GM12878 (cell line): ENCODE data around the gene MDGA2. TPM values are rescaled to one million over a fixed set of nuclear protein-coding genes. Genes with fewer than 3 reads are reported as not detected.

Source experiments
- ATAC-seq: fragments of 200-7000 bp; cut with Tn5 transposase; 3 replicates; pipeline ENCODE4 v1.9.1; 2020; ENCODE audit warnings: mild to moderate bottlenecking, moderate library complexity
- BruUV-seq: library from RNA; stranded (reverse); fragments of 400-500 nt; replicated peaks from 2 replicates; lab custom pipeline; 2021; lab: Mats Ljungman, UMichigan
- CTCF ChIA-PET: fragments of 300-600 bp; sonication (Branson Sonifier 250); formaldehyde crosslinking; extraction: SDS; loops from one replicate; lab custom pipeline; 2021; ENCODE audit warnings: inconsistent platforms; lab: Yijun Ruan, JAX
- POLR2A ChIA-PET: fragments of 350-600 bp; formaldehyde crosslinking; extraction: SDS; loops from one replicate; lab custom pipeline; 2021; ENCODE audit warnings: inconsistent platforms; lab: Charles Lee
- RAD21 ChIA-PET: fragments of 300-600 bp; sonication (Branson Sonifier 250); formaldehyde crosslinking; loops from one replicate; lab custom pipeline; 2023; ENCODE audit warnings: antibody characterized with exemption; ENCODE audit not compliant: unreplicated experiment; lab: Charles Lee
- SMC1A ChIA-PET: fragments of 300-600 bp; sonication (Branson Sonifier 250); formaldehyde crosslinking; loops from one replicate; lab custom pipeline; 2023; ENCODE audit not compliant: unreplicated experiment, uncharacterized antibody; lab: Charles Lee
- DNase-seq: peaks from one replicate; pipeline ENCODE4 v3.0.0-alpha.2; 2011; ENCODE audit warnings: low read depth, low spot score
- FAIRE-seq: peaks from 3 replicates; lab custom pipeline; 2011; peaks lifted over from hg19 to GRCh38; lab: Jason Lieb, UNC
- H2AFZ ChIP-seq: 2 replicates; pipeline ENCODE4 v1.6.0; 2011; ENCODE audit warnings: low read depth, low read length, control low read depth; ENCODE audit not compliant: control insufficient read depth
- H3K27ac ChIP-seq: 2 replicates; pipeline ENCODE4 v1.5.1; 2011; ENCODE audit warnings: control low read depth; ENCODE audit not compliant: control insufficient read depth, insufficient read depth
- H3K27me3 ChIP-seq, 2 experiments: replicated peaks in 1 of 2; 2 replicates each; pipeline versions ENCODE4 v1.6.0 to v1.6.1; 2011; ENCODE audit warnings: low read length in 1 of 2; ENCODE audit not compliant: control insufficient read depth in 2 of 2, insufficient read depth in 2 of 2
- H3K36me3 ChIP-seq, 2 experiments: 2 replicates each; pipeline ENCODE4 v1.5.1; 2011; ENCODE audit warnings: low read length in 1 of 2; ENCODE audit not compliant: control insufficient read depth in 2 of 2, insufficient read depth in 2 of 2
- H3K4me1 ChIP-seq: 2 replicates; pipeline ENCODE4 v1.6.1; 2011; ENCODE audit warnings: mild to moderate bottlenecking, low read length, moderate library complexity, mixed read lengths; ENCODE audit not compliant: control insufficient read depth, insufficient read depth
- H3K4me2 ChIP-seq: 2 replicates; pipeline ENCODE4 v1.6.0; 2011; ENCODE audit warnings: control low read depth; ENCODE audit not compliant: control insufficient read depth, insufficient read depth
- H3K4me3 ChIP-seq: fragments of 200-600 bp; sonication (generic); 2 replicates; pipeline ENCODE4 v1.5.1; 2016
- H3K79me2 ChIP-seq: 2 replicates; pipeline ENCODE4 v1.6.0; 2011; ENCODE audit warnings: low read length; ENCODE audit not compliant: control insufficient read depth, insufficient read depth
- H3K9ac ChIP-seq: 2 replicates; pipeline ENCODE4 v1.8.0; 2011; ENCODE audit warnings: low read length, control low read depth, mixed read lengths; ENCODE audit not compliant: control insufficient read depth, insufficient read depth
- H3K9me3 ChIP-seq: replicated peaks from 3 replicates; pipeline ENCODE4 v1.5.1; 2011; ENCODE audit warnings: mild to moderate bottlenecking, low read length; ENCODE audit not compliant: control insufficient read depth, insufficient read depth
- H4K20me1 ChIP-seq: 2 replicates; pipeline ENCODE4 v1.6.0; 2011; ENCODE audit not compliant: control insufficient read depth, insufficient read depth
- ATF2 ChIP-seq: IDR thresholded peaks from 2 replicates; pipeline ENCODE4 v1.6.1; 2012; ENCODE audit warnings: low read length, inconsistent platforms
- CREB1 ChIP-seq: IDR thresholded peaks from 2 replicates; pipeline ENCODE4 v1.6.1; 2012; ENCODE audit warnings: low read depth, mild to moderate bottlenecking, inconsistent platforms
- CREM ChIP-seq: IDR thresholded peaks from 2 replicates; pipeline ENCODE4 v1.6.1; 2014; ENCODE audit warnings: antibody characterized with exemption, low read depth
- DPF2 ChIP-seq: fragments of 450-650 bp; IDR thresholded peaks from 2 replicates; pipeline ENCODE4 v1.6.1; 2017; ENCODE audit warnings: mild to moderate bottlenecking
- FOXM1 ChIP-seq: IDR thresholded peaks from 2 replicates; pipeline ENCODE4 v1.6.1; 2012; ENCODE audit warnings: low read depth, mild to moderate bottlenecking, inconsistent platforms, low read length, moderate library complexity
- MYC ChIP-seq: IDR thresholded peaks from 2 replicates; pipeline ENCODE4 v1.6.1; 2011; ENCODE audit warnings: mild to moderate bottlenecking, low read length, moderate library complexity, inconsistent platforms; ENCODE audit not compliant: insufficient read depth, insufficient replicate concordance, insufficient read length, severe bottlenecking
- RCOR1 ChIP-seq: conservative IDR thresholded peaks from 2 replicates; pipeline ENCODE4 v1.6.1; 2012; ENCODE audit warnings: low read depth, low read length, improper control_type of control experiment
- SPI1 ChIP-seq: IDR thresholded peaks from 2 replicates; pipeline ENCODE4 v1.6.1; 2011; ENCODE audit warnings: low read depth, mild to moderate bottlenecking, low read length, moderate library complexity, borderline replicate concordance; ENCODE audit not compliant: insufficient read depth
- TAF1 ChIP-seq: IDR thresholded peaks from 2 replicates; pipeline ENCODE4 v1.6.1; 2011; ENCODE audit warnings: mild to moderate bottlenecking, low read depth, low read length, borderline replicate concordance
- TCF7 ChIP-seq: IDR thresholded peaks from 2 replicates; pipeline ENCODE4 v1.6.1; 2014; ENCODE audit warnings: antibody characterized with exemption, borderline replicate concordance
- YBX1 ChIP-seq: fragments of 450-650 bp; IDR thresholded peaks from 2 replicates; pipeline ENCODE4 v1.6.1; 2016; ENCODE audit warnings: antibody characterized with exemption
- ZNF24 ChIP-seq: fragments of 450-650 bp; IDR thresholded peaks from 2 replicates; pipeline ENCODE4 v1.6.1; 2017; ENCODE audit warnings: antibody characterized with exemption, mild to moderate bottlenecking
- in situ Hi-C: fragments of 300-500 bp; cut with MboI; formaldehyde crosslinking; loops from 9 replicates; pipeline ENCODE4 v1.14.3; 2018; ENCODE audit warnings: mixed read lengths
- intact Hi-C: fragments of 100-400 bp; cut with micrococcal nuclease; formaldehyde crosslinking; loops from one replicate; pipeline ENCODE4 v1.14.2; 2022; ENCODE audit not compliant: unreplicated experiment
- polyA plus RNA-seq, 11 experiments: library from polyadenylated mRNA; depleted of rRNA in 4 of 11; unstranded in 6 of 11; stranded (reverse) in 5 of 11; fragments of >200 nt; fragmentation: Nextera tagmentation in 4 of 11; fragmentation: Illumina TruSeq in 1 of 11; extraction: Ambion mirVana in 4 of 11; extraction: Trizol in 1 of 11; gene quantifications; 1 replicate in 1 of 11; 2 replicates in 10 of 11; pipeline versions ENCODE4 v1.2.1 to v1.2.3, GENCODE V29; 2011 to 2016; ENCODE audit warnings: inconsistent platforms in 2 of 11, missing spikeins in 2 of 11, low read depth in 1 of 11
- total RNA-seq, 4 experiments: library from RNA; depleted of rRNA in 3 of 4; stranded (reverse); fragments of >200 nt in 3 of 4; fragmentation: Illumina TruSeq in 1 of 4; extraction: Trizol in 1 of 4; gene quantifications; 2 replicates each; pipeline versions ENCODE4 v1.2.1 to v1.2.3, GENCODE V29; 2013 to 2021

MDGA2 gene
- total and polyA plus RNA-seq, 10 of the 15 experiments (the other 5 are each of a cell fraction or from before 2014, with no cell fraction given) = not detected

- FAIRE-seq = no peak
- ATAC-seq = no peak
- intact Hi-C loops = no loop called here
- H2AFZ ChIP-seq = no peak overlapping the region
- in situ Hi-C loops = no loop called here
- H3K4me3 ChIP-seq = no peak overlapping the region
- H3K27me3 ChIP-seq = no peaks in the 10 kb centered on the region
- CTCF ChIA-PET = no interaction called here
- DNase-seq = no peak
- no peak overlapping the region for H3K27ac ChIP-seq
- POLR2A ChIA-PET = no interaction called here
- no peak overlapping the region for H3K4me2 ChIP-seq
- no peaks in the 10 kb centered on the region for H4K20me1 ChIP-seq
- no peaks in the 10 kb centered on the region for H3K79me2 ChIP-seq
- RAD21 ChIA-PET = no interaction called here
- no TSS peak for BruUV-seq
- H3K4me1 ChIP-seq = no peaks in the 10 kb centered on the region
- SMC1A ChIA-PET = no interaction called here
- no peaks in the 10 kb centered on the region for H3K36me3 ChIP-seq
- no peak overlapping the region for H3K9ac ChIP-seq
- H3K9me3 ChIP-seq = no peaks in the 10 kb centered on the region
- TF ChIP-seq YBX1 (no peak), MYC (no peak), DPF2 (no peak), ZNF24 (no peak), TAF1 (no peak), CREB1 (no peak), ATF2 (no peak), TCF7 (no peak), SPI1 (no peak), RCOR1 (no peak), CREM (no peak), FOXM1 (no peak)
Observed at GRCh38 chr14:47210099-47210498, 465.3 kb downstream of the MDGA2 start.
